ENCODE measurements around the gene SGSM1. TPM values are rescaled to one million over a fixed set of nuclear protein-coding genes. Genes with fewer than 3 reads are reported as not detected.

The SGSM1 gene
- total RNA-seq, 1 experiment from 2014 or later: 4.3 TPM

GRCh38 chr22:24813861-24814770 lies 8.1 kb downstream of the SGSM1 start:
- Histone ChIP-seq H2BK120ac (ENCODE audit: low read depth, low read length, poor library complexity, severe bottlenecking) (no peak overlapping the region), H3K56ac (ENCODE audit: insufficient read length, low read depth, low read length) (no peak overlapping the region), H2AK5ac (ENCODE audit: insufficient read length, low read length) (no peak overlapping the region), H2AFZ (ENCODE audit: low read length) (no peak overlapping the region), H4K8ac (replicated peaks; ENCODE audit: insufficient read length, low read depth, low read length) (no peak overlapping the region), H4K91ac (ENCODE audit: insufficient read length, low read depth, low read length) (no peak overlapping the region), H3K9ac (ENCODE audit: extremely low read depth, insufficient read length, low read length) (no peak overlapping the region), H2BK15ac (ENCODE audit: low read depth, low read length) (no peak overlapping the region), H3K9me3 (ENCODE audit: control insufficient read depth, low read depth, low read length) (no peaks in the 10 kb centered on the region), H3K4me1 (ENCODE audit: insufficient read depth, low read length) (no peaks in the 10 kb centered on the region), H3K79me2 (ENCODE audit: insufficient read depth, low read length) (no peaks in the 10 kb centered on the region), H3K14ac (ENCODE audit: insufficient read depth, low read length) (no peak overlapping the region; the same call in 1 of the 2 replicates), H3K4me2 (ENCODE audit: insufficient read depth, insufficient read length, low read length) (no peak overlapping the region), H2BK20ac (ENCODE audit: low read depth, low read length, poor library complexity, severe bottlenecking) (no peak overlapping the region), H3K79me1 (ENCODE audit: insufficient read depth, low read depth, low read length, poor library complexity, severe bottlenecking) (no peaks in the 10 kb centered on the region), H2BK12ac (ENCODE audit: insufficient read length, low read depth, low read length) (no peak overlapping the region), H3K23me2 (ENCODE audit: insufficient read length, low read depth, low read length, poor library complexity, severe bottlenecking) (no peaks in the 10 kb centered on the region), H3T11ph (ENCODE audit: low read length) (no peak overlapping the region), H3K18ac (ENCODE audit: insufficient read length, low read depth, low read length) (no peak overlapping the region), H4K20me1 (ENCODE audit: control insufficient read depth, insufficient read depth, insufficient read length) (no peaks in the 10 kb centered on the region), H3K4ac (ENCODE audit: low read depth, low read length) (no peak overlapping the region), H3K27me3 (ENCODE audit: insufficient read depth, low read length) (no peaks in the 10 kb centered on the region), H3K23ac (ENCODE audit: insufficient read length, low read depth, low read length) (no peak overlapping the region), H3K27ac (ENCODE audit: insufficient read length, low read depth, low read length) (no peak overlapping the region), H4K5ac (ENCODE audit: insufficient read length, low read depth, low read length) (no peak overlapping the region), H2BK5ac (ENCODE audit: insufficient read length, low read length) (no peak overlapping the region)
- Mint-ChIP-seq H3K27ac (no peak overlapping the region), H3K4me1 (peaks cover 12 to 17% of the 10 kb centered on the region in 2 experiments), H3K4me3 (no peak overlapping the region), H3K9me3 (peaks cover 5 to 10% of the 10 kb centered on the region in 2 experiments), H3K36me3 (ENCODE audit: insufficient read depth in 1 of 3, low read depth in 3 of 3) (peaks cover 10 to 12% (median 12%) of the 10 kb centered on the region in 3 experiments), H3K27me3 (ENCODE audit: low read depth) (no peaks in the 10 kb centered on the region)
- TF ChIP-seq CTCF (conservative IDR thresholded peaks at IDR 0.05): no peak
- WGBS (ENCODE audit: extremely low coverage, insufficient read length, low lambda C conversion rate): no CpG with 5 or more reads among the region's 9 CpGs
- no peak for DNase-seq
